A549 (cell line): Measurements from ENCODE around the gene RSBN1. TPM values are rescaled to one million over a fixed set of nuclear protein-coding genes. Genes with fewer than 3 reads are reported as not detected.
"Not testable (repeated sequence)": the region's sequence is repeated elsewhere in the genome, so short reads cannot be mapped to it uniquely, and the experiment has no call there.

Experiments used
- ATAC-seq, 2 experiments: fragments of 200-7000 bp in 1 of 2; fragments of >200 bp in 1 of 2; cut with Nextera tagmentation in 1 of 2; cut with Tn5 transposase in 1 of 2; 3 replicates each; pipeline versions ENCODE4 v1.8.0 to v1.9.1; 2018 to 2020; ENCODE audit warnings: mild to moderate bottlenecking in 1 of 2, moderate library complexity in 1 of 2
- CTCF ChIA-PET: fragments of 300-600 bp; sonication (Branson Sonifier 250); formaldehyde crosslinking; extraction: SDS; loops from one replicate; lab custom pipeline; 2021; ENCODE audit warnings: antibody characterized with exemption, inconsistent platforms; lab: Yijun Ruan, JAX
- POLR2A ChIA-PET: fragments of 350-600 bp; formaldehyde crosslinking; extraction: SDS; loops from one replicate; lab custom pipeline; 2021; ENCODE audit warnings: antibody characterized with exemption, inconsistent platforms; lab: Yijun Ruan, JAX
- DNase-seq, 2 experiments: peaks; one replicate each; pipeline versions ENCODE4 v3.0.0 to v3.0.0-alpha.2; 2011 to 2016; ENCODE audit warnings: low read depth in 1 of 2, low spot score in 1 of 2
- FAIRE-seq: peaks from 2 replicates; lab custom pipeline; 2011; peaks lifted over from hg19 to GRCh38; lab: Jason Lieb, UNC
- H3K27ac ChIP-seq, 2 experiments: fragments of >200 bp; sonication (Bioruptor Twin); formaldehyde crosslinking; 3 replicates each; pipeline ENCODE4 v1.5.1; 2016 to 2017
- H3K4me1 ChIP-seq: fragments of >200 bp; sonication (Bioruptor Twin); formaldehyde crosslinking; 3 replicates; pipeline ENCODE4 v1.6.1; 2016
- H3K4me2 ChIP-seq: fragments of >200 bp; sonication (Bioruptor Twin); formaldehyde crosslinking; 3 replicates; pipeline ENCODE4 v1.6.1; 2016
- H3K4me3 ChIP-seq: fragments of >200 bp; sonication (Bioruptor Twin); formaldehyde crosslinking; 3 replicates; pipeline ENCODE4 v1.5.1; 2016
- H3K9me3 ChIP-seq: fragments of >200 bp; sonication (Bioruptor Twin); formaldehyde crosslinking; 3 replicates; pipeline ENCODE4 v1.6.1; 2016
- RAD21 ChIP-seq, 2 experiments: fragments of >200 bp in 1 of 2; sonication (Bioruptor Twin) in 1 of 2; formaldehyde crosslinking in 1 of 2; IDR thresholded peaks in 1 of 2; conservative IDR thresholded peaks in 1 of 2; 2 replicates in 1 of 2; 3 replicates in 1 of 2; pipeline ENCODE4 v1.6.1; 2012 to 2018; ENCODE audit warnings: inconsistent platforms in 1 of 2
- TFCP2L1 ChIP-seq: fragments of 250-450 bp; sonication (Bioruptor Pico); IDR thresholded peaks from 2 replicates; pipeline ENCODE4 v1.5.0; 2021; ENCODE audit warnings: mild to moderate bottlenecking
- ZFP36 ChIP-seq: fragments of 450-650 bp; IDR thresholded peaks from 2 replicates; pipeline ENCODE4 v1.6.1; 2014; ENCODE audit warnings: borderline replicate concordance; ENCODE audit not compliant: partially characterized antibody
- WGBS: methylation state at CpG from one replicate; pipeline ENCODE4 v1.1.6; 2017; ENCODE audit errors: missing lambda C conversion rate; 5-methylcytosine and 5-hydroxymethylcytosine counted together
- polyA plus RNA-seq, 4 experiments: library from polyadenylated mRNA; depleted of rRNA in 3 of 4; stranded (reverse); fragments of >200 nt; fragmentation: RNase III in 1 of 4; extraction: RNeasy Plus Mini Kit Qiagen cat#74134 plus additional on column Dnase treatment in 1 of 4; gene quantifications; 2 replicates in 3 of 4; 3 replicates in 1 of 4; pipeline ENCODE4 v1.2.3, GENCODE V29; 2011 to 2017

Gene RSBN1
- polyA plus RNA-seq, 2 of the 4 experiments (the other 2 are of a cell fraction) = 3.0 to 9.7 TPM

GRCh38 chr1:113718621-113719020 lies 93.7 kb downstream of the RSBN1 start:
- TF ChIP-seq ZFP36 = peak; percentile 71
- WGBS = 94% methylated on average over 5 of the region's 5 CpGs
- POLR2A ChIA-PET, CTCF ChIA-PET, H3K4me3 ChIP-seq, H3K9me3 ChIP-seq, FAIRE-seq, H3K4me2 ChIP-seq, DNase-seq, H3K4me1 ChIP-seq, H3K27ac ChIP-seq, ATAC-seq: not testable (repeated sequence)

- H3K4me1 ChIP-seq, H3K4me2 ChIP-seq, ATAC-seq, H3K27ac ChIP-seq, POLR2A ChIA-PET, H3K4me3 ChIP-seq, H3K9me3 ChIP-seq, CTCF ChIA-PET, FAIRE-seq, DNase-seq: not testable (repeated sequence)
- whole genome bisulfite sequencing = 91% methylated on average over 6 of the region's 6 CpGs
Observed at GRCh38 chr1:113717506-113717905, 94.8 kb downstream of the RSBN1 start.

GRCh38 chr1:113714606-113715269 lies 97.5 kb downstream of the RSBN1 start:
- no peak for DNase-seq
- TF ChIP-seq TFCP2L1 (no peak), RAD21 (conservative IDR thresholded peaks at IDR 0.05 in 1 of 2, IDR thresholded peaks at IDR 0.05 in 1 of 2) (peak in 1 of 2 experiments; percentile 19; a peak in 2 of 5 replicates)
- TF ChIP-seq, all 56 proteins: peak for 1
- ChIA-PET POLR2A (interaction anchor here (0.7 kb wide), 1 partner anchor 588 kb away, joined by 3 read pairs; no protein-coding TSS in a partner anchor), CTCF (interaction anchor here (0.6 to 1.1 kb wide), 2 partner anchors 28 to 575 kb away, joined by 3 to 4 read pairs; no protein-coding TSS in a partner anchor)
- no peak overlapping the region for H3K4me2 ChIP-seq
- no peaks in the 10 kb centered on the region; the same call in 2 of the 3 replicates for H3K9me3 ChIP-seq
- H3K4me1 ChIP-seq = no peaks in the 10 kb centered on the region
- ATAC-seq (no peak), FAIRE-seq (no peak)
- no peak overlapping the region for H3K4me3 ChIP-seq
- H3K27ac ChIP-seq = no peak overlapping the region
- WGBS = 91% methylated on average over 3 of the region's 3 CpGs

Other genes with a start within 250 kb of the RSBN1 start
- gene PHTF1, start 53.0 kb downstream of the RSBN1 start, polyA plus RNA-seq (2011; rRNA removed) = 11.9 and 17.0 TPM in 2 replicates
- 13.7 to 17.1 TPM (median 15.8 TPM) in 3 replicates for gene PHTF1, start 53.0 kb downstream of the RSBN1 start, polyA plus RNA-seq (2017; fragmentation: RNase III; extraction: RNeasy Plus Mini Kit Qiagen cat#74134 plus additional on column Dnase treatment)
- not detected in 2 replicates for gene PTPN22, start 59.2 kb upstream of the RSBN1 start, polyA plus RNA-seq (2011; rRNA removed)
- gene PTPN22, start 59.2 kb upstream of the RSBN1 start, polyA plus RNA-seq (2017; fragmentation: RNase III; extraction: RNeasy Plus Mini Kit Qiagen cat#74134 plus additional on column Dnase treatment) = not detected in 3 replicates
- 2.3 and 3.1 TPM in 2 replicates for gene BCL2L15, start 75.1 kb upstream of the RSBN1 start, polyA plus RNA-seq (2011; rRNA removed)
- 0.79 to 2.1 TPM (median 0.87 TPM) in 3 replicates for gene BCL2L15, start 75.1 kb upstream of the RSBN1 start, polyA plus RNA-seq (2017; fragmentation: RNase III; extraction: RNeasy Plus Mini Kit Qiagen cat#74134 plus additional on column Dnase treatment)
- 11.9 and 12.0 TPM in 2 replicates for gene AP4B1, start 92.3 kb upstream of the RSBN1 start, polyA plus RNA-seq (2011; rRNA removed)
- gene AP4B1, start 92.3 kb upstream of the RSBN1 start, polyA plus RNA-seq (2017; fragmentation: RNase III; extraction: RNeasy Plus Mini Kit Qiagen cat#74134 plus additional on column Dnase treatment) = 9.2 to 9.4 TPM (median 9.2 TPM) in 3 replicates
- 4.8 and 6.3 TPM in 2 replicates for gene DCLRE1B, start 92.8 kb upstream of the RSBN1 start, polyA plus RNA-seq (2011; rRNA removed)
- gene DCLRE1B, start 92.8 kb upstream of the RSBN1 start, polyA plus RNA-seq (2017; fragmentation: RNase III; extraction: RNeasy Plus Mini Kit Qiagen cat#74134 plus additional on column Dnase treatment) = 5.5 to 6.4 TPM (median 5.7 TPM) in 3 replicates
- 27.4 and 35.9 TPM in 2 replicates for gene HIPK1, start 116.8 kb upstream of the RSBN1 start, polyA plus RNA-seq (2011; rRNA removed)
- gene HIPK1, start 116.8 kb upstream of the RSBN1 start, polyA plus RNA-seq (2017; fragmentation: RNase III; extraction: RNeasy Plus Mini Kit Qiagen cat#74134 plus additional on column Dnase treatment) = 11.1 to 11.5 TPM (median 11.3 TPM) in 3 replicates
- gene OLFML3, start 167.0 kb upstream of the RSBN1 start, polyA plus RNA-seq (2011; rRNA removed) = 1.2 TPM in 2 replicates
- gene OLFML3, start 167.0 kb upstream of the RSBN1 start, polyA plus RNA-seq (2017; fragmentation: RNase III; extraction: RNeasy Plus Mini Kit Qiagen cat#74134 plus additional on column Dnase treatment) = 6.6 to 9.3 TPM (median 8.0 TPM) in 3 replicates